GM10266 (cell line): Measurements from ENCODE around the gene TMUB1.
A peak's percentile ranks its signal among the peaks of the same experiment; 100 is the strongest.

ENCODE experiments used
- DNase-seq: peaks from one replicate; pipeline ENCODE4 v3.0.0; 2012; ENCODE audit errors: extremely low spot score
- TF ChIP-seq, protein P1 (sequence below): IDR thresholded peaks from 2 replicates; pipeline ENCODE4 v1.5.1; 2012; ENCODE audit warnings: mild to moderate bottlenecking, low read depth; ENCODE audit not compliant: control insufficient read depth, insufficient read depth; ENCODE audit errors: missing control alignments

TMUB1 gene

GRCh38 chr7:151100921-151101320, 17.6 kb upstream of the TMUB1 start:
- TF ChIP-seq, protein P1, sequence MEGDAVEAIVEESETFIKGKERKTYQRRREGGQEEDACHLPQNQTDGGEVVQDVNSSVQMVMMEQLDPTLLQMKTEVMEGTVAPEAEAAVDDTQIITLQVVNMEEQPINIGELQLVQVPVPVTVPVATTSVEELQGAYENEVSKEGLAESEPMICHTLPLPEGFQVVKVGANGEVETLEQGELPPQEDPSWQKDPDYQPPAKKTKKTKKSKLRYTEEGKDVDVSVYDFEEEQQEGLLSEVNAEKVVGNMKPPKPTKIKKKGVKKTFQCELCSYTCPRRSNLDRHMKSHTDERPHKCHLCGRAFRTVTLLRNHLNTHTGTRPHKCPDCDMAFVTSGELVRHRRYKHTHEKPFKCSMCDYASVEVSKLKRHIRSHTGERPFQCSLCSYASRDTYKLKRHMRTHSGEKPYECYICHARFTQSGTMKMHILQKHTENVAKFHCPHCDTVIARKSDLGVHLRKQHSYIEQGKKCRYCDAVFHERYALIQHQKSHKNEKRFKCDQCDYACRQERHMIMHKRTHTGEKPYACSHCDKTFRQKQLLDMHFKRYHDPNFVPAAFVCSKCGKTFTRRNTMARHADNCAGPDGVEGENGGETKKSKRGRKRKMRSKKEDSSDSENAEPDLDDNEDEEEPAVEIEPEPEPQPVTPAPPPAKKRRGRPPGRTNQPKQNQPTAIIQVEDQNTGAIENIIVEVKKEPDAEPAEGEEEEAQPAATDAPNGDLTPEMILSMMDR: no peak
- no peak for DNase-seq

- TF ChIP-seq, protein P1: no peak
- DNase-seq: no peak
These were observed 16.4 kb upstream of the TMUB1 start for GRCh38 chr7:151099486-151100211.

GRCh38 chr7:151095828-151096475, 12.7 kb upstream of the TMUB1 start:
- no peak for DNase-seq
- TF ChIP-seq, protein P1: no peak

DNA sequence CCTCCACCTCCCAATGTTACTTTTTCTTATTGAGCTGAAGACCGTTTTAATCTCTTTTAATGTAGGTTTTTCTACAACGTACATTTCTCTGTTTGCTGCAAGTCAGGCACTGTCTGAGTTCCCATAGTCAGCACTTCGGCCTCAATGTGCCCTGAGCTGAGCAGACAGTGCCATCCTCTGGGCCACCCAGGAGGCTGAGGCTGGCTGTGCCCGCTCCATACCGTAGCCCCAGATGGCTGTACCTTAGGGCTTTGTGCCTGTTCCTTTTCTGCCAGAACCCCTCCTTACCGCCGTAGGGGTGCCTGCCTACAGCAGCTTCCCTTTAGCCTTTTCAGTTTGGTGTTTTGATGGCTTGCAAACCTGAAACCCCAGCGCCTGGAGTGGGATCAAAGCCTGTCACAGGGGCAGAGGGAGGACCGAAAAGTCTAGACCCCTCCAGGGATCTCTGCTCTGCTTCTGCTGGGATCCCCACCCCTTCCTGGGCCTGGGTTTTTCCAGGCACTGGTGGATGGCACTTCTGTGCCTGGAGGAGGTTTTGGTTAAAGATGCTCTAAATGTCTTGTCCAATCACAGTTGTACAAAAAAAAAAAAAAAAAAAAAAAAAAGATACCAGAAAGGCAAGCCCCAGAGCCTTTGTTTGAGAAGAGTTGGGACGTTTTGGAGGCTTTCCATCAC, 12.0 kb upstream of the TMUB1 start:
- TF ChIP-seq, protein P1: peak; percentile 4
- no peak for DNase-seq

DNA sequence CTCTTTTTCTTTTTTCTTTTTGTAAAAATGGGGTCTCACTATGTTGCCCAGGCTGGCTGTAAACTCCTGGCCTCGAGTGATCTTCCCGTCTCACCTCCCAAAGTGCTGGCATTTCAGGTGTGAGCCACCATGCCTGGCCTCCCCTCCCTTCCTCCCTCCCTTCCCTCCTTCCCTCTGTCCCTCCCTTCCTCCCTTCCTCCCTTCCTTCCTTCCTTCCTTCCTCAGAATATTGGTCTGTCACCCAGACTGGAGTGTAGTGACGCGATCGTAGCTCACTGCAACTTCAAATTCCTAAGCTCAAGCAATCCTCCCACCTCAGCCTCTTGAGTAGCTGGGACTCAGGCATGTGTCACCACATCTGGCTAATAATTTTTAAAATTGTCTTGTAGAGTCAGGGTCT, 11.4 kb upstream of the TMUB1 start:
- no peak for DNase-seq
- TF ChIP-seq, protein P1: no peak

- TF ChIP-seq, protein P1: no peak
- no peak for DNase-seq
These were observed 10.5 kb upstream of the TMUB1 start for GRCh38 chr7:151093748-151094147.

GRCh38 chr7:151091988-151092387, 8.7 kb upstream of the TMUB1 start:
- no peak for DNase-seq
- TF ChIP-seq, protein P1: no peak
